ENCODE results near the gene FGFR3.

The FGFR3 gene

GRCh38 chr4:1851160-1851559 lies 58.1 kb downstream of the FGFR3 start:
- Histone ChIP-seq H3K4me2 (ENCODE audit: low read length) (no peak overlapping the region), H3K79me2 (ENCODE audit: low read length) (peaks cover 82% of the 10 kb centered on the region), H2AFZ (ENCODE audit: low read depth, low read length) (no peak overlapping the region), H3K27me3 (ENCODE audit: low read depth, low read length) (no peaks in the 10 kb centered on the region), H3K9me3 (ENCODE audit: insufficient read depth, low read length) (no peaks in the 10 kb centered on the region), H3K27ac (ENCODE audit: low read length) (no peak overlapping the region), H3K4me3 (ENCODE audit: low read length) (no peak overlapping the region), H4K20me1 (ENCODE audit: insufficient read depth, low read length) (peaks cover 21% of the 10 kb centered on the region), H3K9ac (ENCODE audit: low read length) (no peak overlapping the region), H3K4me1 (ENCODE audit: low read length) (peaks cover 12% of the 10 kb centered on the region), H3K36me3 (replicated peaks; ENCODE audit: low read depth, low read length) (peaks cover 12% of the 10 kb centered on the region)
- TF ChIP-seq EZH2phosphoT487 (IDR thresholded peaks at IDR 0.05; ENCODE audit: low read depth) (no peak), CTCF (IDR thresholded peaks at IDR 0.05; ENCODE audit: low read depth, low read length) (no peak)

GRCh38 chr4:1851575-1852410 lies 58.7 kb downstream of the FGFR3 start:
- H3K9me3 ChIP-seq (ENCODE audit: insufficient read depth, low read length): no peaks in the 10 kb centered on the region
- H3K27me3 ChIP-seq (ENCODE audit: low read depth, low read length): no peaks in the 10 kb centered on the region
- H3K4me2 ChIP-seq (ENCODE audit: low read length): no peak overlapping the region
- H3K9ac ChIP-seq (ENCODE audit: low read length): no peak overlapping the region
- peaks cover 81% of the 10 kb centered on the region for H3K79me2 ChIP-seq (ENCODE audit: low read length)
- peaks cover 21% of the 10 kb centered on the region for H4K20me1 ChIP-seq (ENCODE audit: insufficient read depth, low read length)
- H3K27ac ChIP-seq (ENCODE audit: low read length): no peak overlapping the region
- H3K36me3 ChIP-seq (replicated peaks; ENCODE audit: low read depth, low read length): peaks cover 8% of the 10 kb centered on the region
- H3K4me1 ChIP-seq (ENCODE audit: low read length): peaks cover 8% of the 10 kb centered on the region
- H3K4me3 ChIP-seq (ENCODE audit: low read length): no peak overlapping the region
- TF ChIP-seq CTCF (IDR thresholded peaks at IDR 0.05; ENCODE audit: low read depth, low read length) (no peak), EZH2phosphoT487 (IDR thresholded peaks at IDR 0.05; ENCODE audit: low read depth) (no peak)
- H2AFZ ChIP-seq (ENCODE audit: low read depth, low read length): no peak overlapping the region

- Histone ChIP-seq H3K27me3 (ENCODE audit: low read depth, low read length) (no peaks in the 10 kb centered on the region), H3K4me2 (ENCODE audit: low read length) (no peak overlapping the region), H3K9ac (ENCODE audit: low read length) (no peak overlapping the region), H2AFZ (ENCODE audit: low read depth, low read length) (no peak overlapping the region), H3K27ac (ENCODE audit: low read length) (no peak overlapping the region), H3K36me3 (replicated peaks; ENCODE audit: low read depth, low read length) (peaks cover 6% of the 10 kb centered on the region), H4K20me1 (ENCODE audit: insufficient read depth, low read length) (peaks cover 21% of the 10 kb centered on the region), H3K9me3 (ENCODE audit: insufficient read depth, low read length) (no peaks in the 10 kb centered on the region), H3K79me2 (ENCODE audit: low read length) (peaks cover 89% of the 10 kb centered on the region), H3K4me1 (ENCODE audit: low read length) (peaks cover 13% of the 10 kb centered on the region), H3K4me3 (ENCODE audit: low read length) (no peak overlapping the region)
- TF ChIP-seq EZH2phosphoT487 (IDR thresholded peaks at IDR 0.05; ENCODE audit: low read depth): no peak
- no peak for TF ChIP-seq CTCF (IDR thresholded peaks at IDR 0.05; ENCODE audit: low read depth, low read length)
These were observed 60.0 kb downstream of the FGFR3 start for GRCh38 chr4:1852904-1853623.

- Histone ChIP-seq H3K36me3 (replicated peaks; ENCODE audit: low read depth, low read length) (peaks cover 6% of the 10 kb centered on the region), H3K27ac (ENCODE audit: low read length) (no peak overlapping the region), H3K9ac (ENCODE audit: low read length) (peak overlapping the region; percentile 79), H3K4me1 (ENCODE audit: low read length) (peaks cover 13% of the 10 kb centered on the region), H3K79me2 (ENCODE audit: low read length) (peaks cover 77% of the 10 kb centered on the region), H3K4me3 (ENCODE audit: low read length) (peak overlapping the region; percentile 94), H3K27me3 (ENCODE audit: low read depth, low read length) (no peaks in the 10 kb centered on the region), H3K4me2 (ENCODE audit: low read length) (peak overlapping the region; percentile 83), H3K9me3 (ENCODE audit: insufficient read depth, low read length) (no peaks in the 10 kb centered on the region), H2AFZ (ENCODE audit: low read depth, low read length) (no peak overlapping the region), H4K20me1 (ENCODE audit: insufficient read depth, low read length) (peaks cover 21% of the 10 kb centered on the region)
- TF ChIP-seq CTCF (IDR thresholded peaks at IDR 0.05; ENCODE audit: low read depth, low read length): no peak
- TF ChIP-seq EZH2phosphoT487 (IDR thresholded peaks at IDR 0.05; ENCODE audit: low read depth): no peak
These were observed 61.7 kb downstream of the FGFR3 start for GRCh38 chr4:1854752-1855151.
